Measurements from ENCODE around the gene PSMB8.

GRCh38 chr6:32862725-32863124 lies 18.9 kb upstream of the PSMB8 start:
- TF ChIP-seq EZH2 (IDR thresholded peaks at IDR 0.05; ENCODE audit: insufficient read depth, low read length) (no peak), CTCF (IDR thresholded peaks at IDR 0.05; ENCODE audit: insufficient read depth, low read depth, low read length) (no peak)
